GM13977 (cell line): Measurements from ENCODE around the gene CDYL.

Experiments used
- DNase-seq: peaks from one replicate; pipeline ENCODE4 v3.0.0; 2012; ENCODE audit warnings: low spot score
- in situ Hi-C: fragments of 300-500 bp; cut with MboI; formaldehyde crosslinking; loops from one replicate; pipeline ENCODE4 v1.12.0; 2022; ENCODE audit warnings: low sequenced_read_pairs, low pct_unique_long_range_greater_than_20kb, mixed read lengths, inconsistent platforms; ENCODE audit not compliant: unreplicated experiment
- TF ChIP-seq, protein P1 (sequence below): IDR thresholded peaks from 2 replicates; pipeline ENCODE4 v1.5.1; 2012; ENCODE audit warnings: mild to moderate bottlenecking, control low read depth; ENCODE audit not compliant: insufficient read depth; ENCODE audit errors: extremely low read depth, missing control alignments

CDYL gene

DNA sequence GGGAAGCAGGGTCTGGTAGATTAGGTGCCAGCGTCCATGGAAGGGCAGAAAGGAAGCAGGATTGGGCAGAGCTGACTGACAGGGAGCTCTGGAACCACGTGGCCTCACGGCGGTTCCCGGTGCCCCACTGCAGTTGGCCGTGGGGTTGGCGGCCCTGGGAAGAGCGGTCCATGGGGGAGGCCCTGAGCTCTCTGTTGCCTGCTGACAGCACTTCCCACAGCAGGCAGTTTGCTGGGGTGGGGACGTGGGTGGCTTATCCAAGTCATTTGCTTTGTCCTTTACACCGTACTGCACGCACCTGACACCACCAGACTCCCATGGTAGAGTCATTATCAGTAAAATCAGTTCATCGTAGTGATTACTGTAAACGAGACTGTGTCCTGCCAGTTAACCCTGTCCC, 171.5 kb downstream of the CDYL start:
- TF ChIP-seq, protein P1, sequence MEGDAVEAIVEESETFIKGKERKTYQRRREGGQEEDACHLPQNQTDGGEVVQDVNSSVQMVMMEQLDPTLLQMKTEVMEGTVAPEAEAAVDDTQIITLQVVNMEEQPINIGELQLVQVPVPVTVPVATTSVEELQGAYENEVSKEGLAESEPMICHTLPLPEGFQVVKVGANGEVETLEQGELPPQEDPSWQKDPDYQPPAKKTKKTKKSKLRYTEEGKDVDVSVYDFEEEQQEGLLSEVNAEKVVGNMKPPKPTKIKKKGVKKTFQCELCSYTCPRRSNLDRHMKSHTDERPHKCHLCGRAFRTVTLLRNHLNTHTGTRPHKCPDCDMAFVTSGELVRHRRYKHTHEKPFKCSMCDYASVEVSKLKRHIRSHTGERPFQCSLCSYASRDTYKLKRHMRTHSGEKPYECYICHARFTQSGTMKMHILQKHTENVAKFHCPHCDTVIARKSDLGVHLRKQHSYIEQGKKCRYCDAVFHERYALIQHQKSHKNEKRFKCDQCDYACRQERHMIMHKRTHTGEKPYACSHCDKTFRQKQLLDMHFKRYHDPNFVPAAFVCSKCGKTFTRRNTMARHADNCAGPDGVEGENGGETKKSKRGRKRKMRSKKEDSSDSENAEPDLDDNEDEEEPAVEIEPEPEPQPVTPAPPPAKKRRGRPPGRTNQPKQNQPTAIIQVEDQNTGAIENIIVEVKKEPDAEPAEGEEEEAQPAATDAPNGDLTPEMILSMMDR: no peak
- in situ Hi-C loops: no loop called here
- no peak for DNase-seq

DNA sequence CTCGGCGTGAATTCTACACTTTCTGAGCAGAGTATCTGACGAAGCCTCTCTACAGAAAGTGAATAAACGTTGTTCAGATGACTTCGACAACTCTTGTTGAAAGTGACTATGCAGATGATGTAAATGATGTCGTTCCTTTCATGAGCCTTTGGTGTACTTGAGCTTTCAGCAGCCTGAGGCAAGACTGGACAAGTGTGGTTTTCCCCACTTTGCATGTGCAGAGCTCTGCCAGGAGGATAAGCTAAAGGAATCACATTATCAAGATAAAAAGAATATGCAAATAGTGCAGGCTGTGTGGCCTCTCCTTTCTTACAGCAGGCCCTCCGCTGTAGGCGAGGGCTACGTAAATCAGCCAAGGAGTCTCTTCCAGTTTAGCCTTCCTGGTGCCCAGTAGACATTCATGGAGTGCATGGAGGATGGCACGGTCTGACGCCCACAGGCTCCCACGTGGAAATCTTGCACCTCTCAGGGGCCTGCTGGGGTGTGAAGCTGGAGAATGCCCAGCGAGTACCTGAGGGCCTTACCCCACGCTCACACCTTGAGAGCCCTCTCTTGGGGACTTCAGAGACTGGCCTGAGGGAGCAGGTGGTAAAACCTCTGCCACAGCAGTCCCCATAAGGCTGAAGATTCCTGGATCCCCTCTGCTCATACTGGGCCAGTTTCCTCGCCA, 172.7 kb downstream of the CDYL start:
- TF ChIP-seq, protein P1: no peak
- in situ Hi-C loops: no loop called here
- DNase-seq: peak; percentile 44

- TF ChIP-seq, protein P1: no peak
- in situ Hi-C loops: no loop called here
- DNase-seq: no peak
Observed at GRCh38 chr6:4950076-4950475, 173.9 kb downstream of the CDYL start.

- in situ Hi-C loops: no loop called here
- DNase-seq: no peak
- TF ChIP-seq, protein P1: no peak
Observed at GRCh38 chr6:4950836-4951533, 174.8 kb downstream of the CDYL start.

DNA sequence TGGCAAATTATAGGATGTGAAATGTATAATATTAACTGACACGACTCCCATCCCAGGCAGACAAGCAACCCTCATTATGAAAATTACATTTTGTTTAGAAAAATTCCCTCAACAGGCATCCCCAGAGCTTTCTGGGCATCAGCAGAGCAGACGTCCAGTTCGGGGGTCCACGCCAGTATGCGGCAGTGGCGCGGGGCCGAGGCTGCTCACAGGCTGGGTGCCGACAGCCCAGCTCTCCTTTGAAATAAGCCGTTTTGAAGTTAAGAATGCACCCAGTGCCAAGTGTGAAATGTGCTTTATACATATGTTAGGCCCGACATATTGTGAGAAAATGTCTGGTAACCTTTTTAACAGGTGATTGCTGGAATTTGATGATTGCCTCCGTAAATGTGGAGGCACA, 177.2 kb downstream of the CDYL start:
- in situ Hi-C loops: no loop called here
- TF ChIP-seq, protein P1: no peak

DNA sequence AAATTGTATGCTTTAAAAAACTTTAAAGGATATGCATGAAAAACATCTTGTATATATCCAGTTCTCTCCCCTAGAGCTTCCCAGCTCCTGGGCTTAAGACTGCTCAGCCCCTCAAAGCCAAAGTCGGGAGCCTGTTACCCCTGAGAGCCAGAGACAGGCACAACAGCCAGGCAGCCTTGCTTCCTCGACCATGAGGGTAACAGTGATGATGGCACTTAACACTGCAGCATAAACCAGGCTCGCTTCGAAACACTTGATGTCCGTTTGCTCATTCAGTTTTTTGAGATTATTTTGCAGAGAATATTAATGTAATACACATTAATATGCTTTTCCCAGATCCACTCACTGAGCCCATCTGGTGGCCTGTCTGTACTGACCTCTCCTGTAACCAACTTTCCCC, 180.4 kb downstream of the CDYL start:
- in situ Hi-C loops: no loop called here
- DNase-seq: no peak
- TF ChIP-seq, protein P1: no peak

More for the DNA sequence above, 177.2 kb downstream of the CDYL start:
- no peak for DNase-seq
